ENCODE results near the gene LGALS8.
"Not testable (repeated sequence)": the region's sequence is repeated elsewhere in the genome, so short reads cannot be mapped to it uniquely, and the experiment has no call there.

Gene LGALS8

DNA sequence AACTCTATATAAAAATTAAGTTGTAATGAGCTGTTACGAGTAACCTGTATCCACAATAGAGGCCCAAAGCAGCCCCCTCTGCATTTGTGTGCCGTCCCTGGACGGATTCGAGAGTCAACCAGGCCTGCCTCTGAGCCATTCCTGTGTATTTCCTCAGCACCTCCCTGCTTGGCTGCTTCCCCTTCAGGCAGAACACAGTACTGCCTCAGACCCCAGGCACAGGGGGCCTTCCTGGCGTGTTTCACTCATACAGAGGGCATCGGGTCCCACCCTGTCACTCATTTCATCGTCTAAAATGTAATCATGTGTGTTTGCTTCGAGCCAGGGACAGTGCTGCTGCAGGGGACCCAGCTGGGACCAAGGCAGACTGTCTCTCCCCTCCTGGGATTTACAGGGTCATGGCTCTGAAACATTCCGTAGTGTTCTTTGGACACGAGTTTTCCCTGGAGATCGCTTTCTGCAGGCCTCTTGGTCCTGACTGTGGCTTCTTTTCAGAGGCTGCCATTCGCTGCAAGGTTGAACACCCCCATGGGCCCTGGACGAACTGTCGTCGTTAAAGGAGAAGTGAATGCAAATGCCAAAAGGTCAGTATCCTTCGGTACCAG is 19.4 kb downstream of the LGALS8 start:
- DNase-seq (ENCODE audit: low read depth), result no peak

DNA sequence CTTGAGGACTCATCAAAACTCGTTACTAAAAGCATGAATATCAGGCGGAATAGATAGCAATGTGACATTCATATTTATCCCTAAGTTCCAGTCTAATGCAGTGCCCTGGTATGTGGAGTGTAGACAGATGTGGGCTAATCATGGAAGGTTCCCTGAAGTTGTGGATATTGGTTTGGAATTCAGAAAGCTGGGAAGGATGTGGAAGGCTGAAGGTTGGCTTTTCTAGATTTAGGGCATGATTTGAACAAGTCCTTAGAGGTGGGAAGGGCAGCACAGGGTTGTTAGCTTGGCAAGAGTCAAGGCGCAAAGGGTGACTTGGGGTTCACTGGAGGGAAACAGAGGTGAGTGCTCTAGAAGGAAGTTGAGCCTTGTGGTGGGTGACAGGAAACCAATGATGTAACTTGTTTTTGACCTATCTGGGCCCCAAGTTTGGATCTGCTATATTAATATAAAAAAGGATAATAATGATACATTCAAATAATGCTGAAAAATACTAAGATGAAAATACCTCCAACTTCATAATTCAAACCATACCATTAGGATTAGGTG is 21.9 kb downstream of the LGALS8 start:
- DNase-seq (ENCODE audit: low read depth), result no peak

DNA sequence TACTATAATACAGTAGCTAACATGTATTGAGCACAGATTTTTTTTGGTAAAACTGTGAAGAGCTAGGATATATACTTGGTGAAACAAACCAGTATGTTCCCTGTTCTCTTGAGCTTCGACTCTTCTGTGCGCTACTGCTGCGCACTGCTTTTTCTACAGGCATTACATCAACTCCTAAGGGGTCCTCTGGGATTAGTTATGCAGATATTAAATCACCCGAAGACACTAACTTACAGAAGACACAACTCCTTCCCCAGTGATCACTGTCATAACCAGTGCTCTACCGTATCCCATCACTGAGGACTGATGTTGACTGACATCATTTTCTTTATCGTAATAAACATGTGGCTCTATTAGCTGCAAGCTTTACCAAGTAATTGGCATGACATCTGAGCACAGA is 24.7 kb downstream of the LGALS8 start:
- no peak for DNase-seq (ENCODE audit: low read depth)

DNA sequence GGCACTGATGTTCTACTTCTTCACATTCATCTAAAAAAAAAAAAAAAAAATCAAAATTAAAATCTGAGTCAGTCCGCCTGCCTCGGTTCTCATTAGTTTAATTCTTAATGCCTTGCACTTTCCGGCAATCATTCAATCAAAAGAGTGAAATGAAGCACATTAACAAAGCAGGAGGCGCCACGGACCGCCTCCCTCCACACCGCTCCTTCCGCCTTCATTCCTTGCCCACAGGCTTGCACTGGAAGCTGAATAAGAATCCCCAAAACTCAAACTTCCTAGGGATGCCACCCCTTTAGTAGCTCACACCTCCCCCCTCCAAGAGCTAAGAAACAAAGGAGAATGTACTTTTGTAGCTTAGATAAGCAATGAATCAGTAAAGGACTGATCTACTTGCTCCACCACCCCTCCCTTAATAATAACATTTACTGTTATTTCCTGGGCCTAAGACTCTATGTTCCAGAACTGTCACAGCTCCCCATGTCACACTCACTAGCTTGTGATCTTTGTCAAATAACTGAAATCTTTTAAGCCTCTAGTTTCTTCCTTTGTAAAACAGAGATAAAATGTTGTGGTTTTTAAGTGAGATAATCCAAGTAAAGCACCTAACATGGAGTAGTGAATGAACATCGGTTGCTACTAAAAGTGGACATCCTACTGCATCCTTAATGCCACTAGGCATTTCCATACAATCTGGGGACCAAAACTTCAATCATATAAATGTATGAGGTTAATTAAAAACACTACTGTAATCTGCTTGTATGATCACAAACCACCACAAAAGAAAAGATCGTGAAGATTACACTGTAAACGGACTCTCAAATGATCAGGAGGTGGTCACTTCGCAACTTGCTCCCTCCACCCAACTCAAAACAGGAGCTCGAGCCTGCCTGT is 27.4 kb downstream of the LGALS8 start:
- DNase-seq (ENCODE audit: low read depth), result no peak

DNA sequence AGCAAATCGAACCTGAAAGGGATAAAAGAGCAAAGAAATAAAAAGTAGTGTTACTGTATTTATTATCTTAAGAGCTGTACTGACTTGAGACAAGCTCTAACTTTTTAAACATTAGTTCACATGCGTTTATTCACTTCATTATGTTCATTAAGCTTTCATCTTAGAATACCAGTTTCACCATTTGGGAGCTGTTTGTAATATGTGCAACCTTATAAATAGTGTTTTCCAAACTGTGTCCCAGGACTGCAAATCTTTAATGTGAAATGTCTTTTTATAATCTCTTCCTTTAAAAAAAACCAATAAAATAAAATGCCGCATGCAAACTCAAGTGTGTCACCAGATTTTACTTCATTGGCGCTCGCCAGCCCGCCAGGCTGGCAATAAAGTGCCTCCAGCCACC is 28.3 kb downstream of the LGALS8 start:
- no peak for DNase-seq (ENCODE audit: low read depth)

DNA sequence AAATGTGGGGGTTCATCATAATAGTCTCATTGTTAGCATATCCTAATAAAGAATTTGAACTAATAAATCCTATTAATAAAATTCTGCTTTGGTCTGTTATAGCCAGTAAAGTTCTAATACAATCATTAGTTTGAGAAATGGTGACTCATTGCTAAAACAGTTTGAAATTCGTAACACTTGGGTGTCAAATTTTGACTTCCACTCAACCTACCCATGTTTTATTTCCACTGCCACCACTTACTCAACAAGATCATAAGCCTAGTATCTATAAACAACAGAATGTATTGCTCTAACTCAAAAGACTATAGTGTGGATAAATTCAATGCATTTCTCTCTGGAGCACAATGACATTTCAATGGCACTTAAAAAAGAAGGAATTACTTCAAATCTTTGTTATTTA is 29.1 kb downstream of the LGALS8 start:
- DNase-seq (ENCODE audit: low read depth), result no peak

DNA sequence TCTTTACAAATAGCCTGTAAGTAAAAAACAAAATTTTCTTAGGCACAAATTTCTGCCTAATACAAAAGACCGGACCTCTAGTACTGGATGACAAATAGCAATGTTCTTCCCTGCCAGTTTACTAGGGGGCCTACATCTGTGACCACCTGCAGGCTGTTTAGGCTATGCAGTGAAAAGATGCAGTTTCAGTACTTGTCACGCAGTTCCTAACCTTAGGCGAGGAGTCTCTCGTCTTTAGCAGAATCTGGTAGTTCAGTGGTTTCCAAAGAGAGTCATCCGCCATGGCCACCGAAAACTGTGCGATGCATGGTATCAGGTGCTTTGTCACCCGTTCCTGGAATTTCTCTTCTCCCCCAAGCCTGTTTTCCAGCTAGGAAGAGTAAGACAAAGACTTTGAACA is 29.6 kb downstream of the LGALS8 start:
- no peak for DNase-seq (ENCODE audit: low read depth)

DNA sequence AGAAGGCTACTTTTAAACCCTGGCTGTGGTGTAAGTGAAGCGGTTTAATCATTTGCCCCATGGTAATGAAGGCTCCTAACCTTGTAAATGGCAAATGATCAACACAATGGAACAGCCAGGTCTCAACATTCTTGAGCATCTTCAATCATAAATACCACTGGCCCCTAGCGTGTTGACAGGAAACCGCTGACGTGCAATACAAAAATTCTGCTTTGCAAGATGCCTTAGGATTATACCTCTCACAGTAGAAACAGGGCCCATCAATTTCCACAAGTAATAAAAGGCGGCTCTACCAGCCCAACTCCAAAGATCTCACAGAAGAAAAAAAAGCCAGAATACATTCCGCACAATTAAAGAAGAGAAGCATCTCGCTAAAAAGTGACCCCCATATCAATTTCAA is 32.8 kb downstream of the LGALS8 start:
- no peak for DNase-seq (ENCODE audit: low read depth)

DNA sequence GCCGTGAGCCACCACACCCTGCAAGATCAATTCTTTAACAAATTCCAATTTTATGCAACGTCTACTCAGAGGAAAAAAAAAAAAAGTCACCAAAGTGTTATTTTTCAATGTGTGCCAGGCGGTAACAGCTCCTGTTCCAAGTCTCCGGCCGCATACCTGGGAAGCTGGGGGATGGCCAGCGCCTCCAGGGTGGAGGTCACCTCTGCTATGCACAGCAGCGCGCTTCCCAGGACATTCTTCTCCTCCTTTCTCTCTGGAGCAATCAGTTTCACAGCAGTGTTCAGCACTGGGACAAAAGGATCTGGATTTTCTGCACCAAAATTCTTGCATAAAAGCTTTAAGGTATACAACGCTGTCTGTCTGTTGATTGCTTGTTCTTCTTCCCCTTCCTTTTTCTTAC is 34.3 kb downstream of the LGALS8 start:
- no peak for DNase-seq (ENCODE audit: low read depth)

DNA sequence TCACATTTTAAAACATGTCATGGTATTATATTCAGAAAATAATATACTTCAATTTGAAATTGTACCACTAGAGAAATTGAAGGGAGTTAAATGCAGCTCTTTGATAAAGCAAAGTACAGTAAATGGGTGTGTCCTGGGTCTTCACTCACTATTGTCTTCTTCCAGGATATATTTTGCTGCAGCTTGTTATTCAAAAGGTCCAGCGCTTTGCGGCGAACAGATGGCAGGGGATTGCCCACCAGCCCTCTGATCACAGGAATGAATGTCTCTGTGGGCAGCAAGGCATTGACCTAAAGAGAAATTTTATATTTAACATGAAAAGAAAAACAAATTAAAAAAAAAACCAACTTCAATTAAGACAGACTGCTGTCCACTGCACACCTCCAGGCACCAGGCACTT is 35.1 kb downstream of the LGALS8 start:
- DNase-seq (ENCODE audit: low read depth), result no peak

DNA sequence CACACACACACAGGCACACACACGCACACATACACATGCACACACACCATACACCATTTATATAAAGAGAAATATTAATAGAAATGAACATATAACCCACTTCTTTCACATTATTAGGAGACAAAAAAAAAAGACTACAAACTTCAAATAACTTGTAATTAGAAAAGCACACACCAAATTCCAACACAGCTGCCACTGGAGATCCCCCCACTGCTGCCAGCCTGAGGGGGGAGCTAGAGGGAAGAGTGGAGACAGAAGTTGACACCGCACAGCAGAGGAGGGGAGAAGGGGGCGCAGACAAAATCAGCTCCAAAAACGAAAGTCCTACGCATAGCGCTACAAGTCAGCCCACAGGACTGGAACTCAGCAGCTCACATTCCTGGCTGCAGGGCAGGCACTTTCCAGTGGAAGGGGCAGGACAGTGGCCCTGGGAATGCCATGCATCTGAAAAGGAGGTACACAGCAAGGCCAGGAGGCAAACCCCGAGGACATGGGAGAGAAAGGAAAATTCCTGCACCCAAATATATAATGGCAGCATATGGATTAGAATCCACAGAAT is 36.5 kb downstream of the LGALS8 start:
- DNase-seq (ENCODE audit: low read depth), result no peak

DNA sequence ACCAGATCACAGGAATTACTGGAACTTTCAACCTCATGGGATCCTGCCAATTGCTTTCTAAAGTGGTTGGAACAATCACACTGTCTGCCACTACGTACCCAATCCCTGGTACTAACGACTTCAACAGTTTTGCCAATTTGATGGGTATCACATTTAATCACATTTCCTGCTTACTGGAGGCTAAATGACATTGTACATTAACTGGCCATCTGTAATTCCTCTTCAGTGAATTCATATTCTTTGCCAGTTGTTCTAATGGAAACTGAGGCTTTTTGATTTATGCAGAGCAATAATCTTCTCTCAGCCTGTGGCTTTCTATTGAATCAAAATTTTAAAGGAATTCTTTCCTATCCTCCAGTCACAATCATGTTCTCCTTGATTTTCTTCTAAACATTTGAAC is 38.2 kb downstream of the LGALS8 start:
- no peak for DNase-seq (ENCODE audit: low read depth)

DNA sequence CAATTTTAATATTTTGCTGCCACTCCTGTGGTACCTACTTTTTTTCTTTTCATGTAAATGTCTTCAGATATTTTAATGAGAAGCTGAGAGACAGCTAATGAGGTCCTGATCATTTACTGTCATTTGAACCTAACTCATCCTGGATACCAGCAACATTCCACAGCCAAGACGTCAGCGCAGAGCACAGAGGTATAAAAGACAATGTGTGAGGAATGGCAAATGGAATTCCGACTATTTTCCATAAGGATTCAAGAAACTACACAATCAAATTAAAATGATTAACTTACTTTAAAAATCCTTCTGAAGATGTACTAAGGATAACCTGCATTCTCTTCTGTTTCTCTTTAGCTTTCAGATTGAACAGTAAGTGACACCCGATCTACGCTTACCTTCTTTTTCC is 41.7 kb downstream of the LGALS8 start:
- no peak for DNase-seq (ENCODE audit: low read depth)

DNA sequence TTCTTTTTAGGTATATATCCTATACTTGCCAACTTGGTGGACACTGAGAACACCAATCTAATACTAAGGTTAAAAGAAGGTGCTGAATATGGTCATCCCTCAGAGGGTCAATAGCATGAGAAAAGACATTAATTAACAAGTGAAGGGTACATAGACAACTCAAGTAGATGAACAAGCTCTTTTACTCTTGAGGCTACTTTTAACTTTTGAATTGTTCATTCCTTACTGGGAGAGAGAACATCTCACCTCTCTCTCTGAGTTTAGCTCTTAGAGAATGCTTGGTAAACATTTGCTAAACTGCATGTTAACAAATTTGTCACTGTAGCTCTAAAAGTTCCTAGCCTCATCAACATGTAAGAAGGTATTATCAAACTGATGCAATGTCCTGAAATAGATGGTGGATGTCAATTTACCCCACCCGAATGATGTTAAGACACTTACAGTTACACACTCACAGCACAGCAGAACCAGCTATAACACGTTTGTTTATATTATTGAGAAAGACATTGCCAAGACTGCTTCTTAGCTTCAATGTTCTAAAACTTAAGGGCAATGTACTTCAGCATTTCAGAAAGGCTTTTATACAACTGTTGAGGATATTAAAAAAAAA is 44.6 kb downstream of the LGALS8 start:
- no peak for DNase-seq (ENCODE audit: low read depth)

DNA sequence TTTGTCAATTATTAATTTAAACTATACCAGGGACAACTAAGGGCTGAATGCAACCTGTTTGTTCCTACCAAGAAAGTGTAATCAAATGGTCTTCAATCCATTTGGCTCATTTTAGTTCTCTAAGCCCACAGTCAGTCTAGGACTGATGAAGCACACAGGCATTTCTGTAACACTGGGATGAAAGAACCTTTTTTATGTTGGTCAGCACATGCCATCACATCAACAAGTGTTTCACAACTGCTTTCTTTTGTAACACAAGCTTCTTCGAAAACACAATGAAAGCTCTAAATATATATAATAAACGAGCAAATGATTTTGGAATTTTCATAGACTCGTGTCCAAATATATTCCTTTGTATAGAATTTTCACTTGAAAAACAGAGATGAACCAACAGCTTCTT is 51.7 kb downstream of the LGALS8 start:
- no peak for DNase-seq (ENCODE audit: low read depth)

DNA sequence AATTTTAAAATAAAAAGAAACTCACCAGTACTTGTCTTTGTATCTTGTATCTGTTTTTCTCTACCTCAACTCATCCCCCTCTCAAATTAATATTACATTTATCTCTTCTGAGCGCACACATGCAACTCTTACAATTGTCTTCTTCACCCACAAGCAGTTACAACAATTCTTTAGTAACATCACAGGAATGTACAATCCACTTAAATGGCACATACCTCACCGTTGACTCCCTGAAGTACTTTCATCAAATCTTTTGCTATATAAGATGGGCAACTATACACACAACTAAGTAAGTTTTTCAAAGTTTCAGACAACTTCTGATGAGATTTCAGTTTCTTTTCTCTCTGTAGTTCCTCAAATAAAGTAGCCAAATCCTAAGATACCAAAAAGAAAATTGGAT is 52.2 kb downstream of the LGALS8 start:
- no peak for DNase-seq (ENCODE audit: low read depth)

DNA sequence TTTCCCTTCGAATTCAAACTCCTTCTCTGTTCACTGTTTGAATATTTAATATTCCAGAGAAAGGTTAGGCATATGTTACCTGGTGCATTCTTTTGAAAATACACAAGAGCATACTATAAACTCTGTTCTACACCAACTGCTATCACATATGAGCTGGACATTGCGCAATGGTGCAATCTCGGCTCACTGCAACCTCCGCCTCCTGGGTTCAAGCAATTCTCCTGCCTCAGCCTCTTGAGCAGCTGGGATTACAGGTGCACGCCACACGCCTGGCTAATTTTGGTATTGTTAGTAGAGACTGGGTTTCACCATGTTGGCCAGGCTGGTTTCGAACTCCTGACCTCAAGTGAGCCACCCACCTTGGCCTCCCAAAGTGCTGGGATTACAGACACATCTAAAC is 53.3 kb downstream of the LGALS8 start:
- DNase-seq (ENCODE audit: low read depth), result not testable (repeated sequence)

DNA sequence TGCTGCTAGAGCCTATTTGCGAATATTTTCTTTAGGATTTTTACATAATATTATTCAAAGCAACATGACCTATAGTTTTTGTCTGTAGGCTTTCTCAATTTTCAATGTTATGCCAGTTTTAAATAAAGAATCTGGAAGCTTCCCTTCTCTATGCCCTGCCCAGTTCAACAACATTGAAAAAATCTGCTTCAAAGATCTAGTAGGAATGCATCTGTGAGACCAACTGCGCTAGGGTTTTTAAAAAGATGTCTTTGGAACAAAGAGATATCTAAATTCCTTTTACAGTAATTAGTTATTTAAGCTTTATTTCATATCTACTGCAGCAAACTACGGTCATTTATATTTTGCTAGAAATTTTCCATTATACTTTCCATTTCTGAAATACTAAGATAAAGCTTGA is 54.9 kb downstream of the LGALS8 start:
- DNase-seq (ENCODE audit: low read depth), result no peak

DNA sequence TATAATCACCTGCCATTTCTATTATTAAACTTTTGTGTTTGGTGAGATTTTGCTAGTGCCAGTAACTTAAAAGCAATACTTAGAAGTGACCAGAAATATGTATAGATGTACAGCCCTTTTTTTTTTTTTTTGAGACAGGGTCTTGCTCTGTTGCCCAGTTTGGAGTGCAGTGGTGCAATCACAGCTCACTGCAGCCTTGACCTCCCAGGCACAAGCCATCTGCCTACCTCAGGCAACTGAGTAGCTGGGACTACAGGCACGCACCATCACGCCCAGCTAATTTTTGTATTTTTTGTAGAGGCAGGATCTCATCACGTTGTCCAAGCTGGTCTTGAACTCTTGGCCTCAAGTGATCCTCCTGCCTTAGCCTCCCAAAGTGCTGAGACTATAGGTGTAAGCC is 56.6 kb downstream of the LGALS8 start:
- not testable (repeated sequence) for DNase-seq (ENCODE audit: low read depth)

DNA sequence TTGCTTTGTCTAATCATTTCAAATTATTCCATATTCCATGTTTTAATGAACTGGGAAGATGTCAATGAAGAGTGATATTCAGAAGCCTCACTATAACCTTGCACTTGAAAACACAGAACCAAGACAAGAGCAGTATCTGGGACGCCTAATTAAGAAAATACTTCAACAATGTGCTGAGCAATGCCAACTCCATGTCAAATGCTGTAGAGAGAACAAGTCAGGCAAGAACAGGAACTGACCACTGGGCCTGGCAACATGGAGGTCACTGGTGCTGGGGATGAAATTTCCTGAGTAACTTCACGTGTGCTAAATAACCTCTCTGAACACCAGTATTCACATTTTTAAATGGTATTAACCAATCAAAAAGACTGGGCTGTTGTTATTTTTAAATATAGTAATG is 57.7 kb downstream of the LGALS8 start:
- DNase-seq (ENCODE audit: low read depth), result no peak

DNA sequence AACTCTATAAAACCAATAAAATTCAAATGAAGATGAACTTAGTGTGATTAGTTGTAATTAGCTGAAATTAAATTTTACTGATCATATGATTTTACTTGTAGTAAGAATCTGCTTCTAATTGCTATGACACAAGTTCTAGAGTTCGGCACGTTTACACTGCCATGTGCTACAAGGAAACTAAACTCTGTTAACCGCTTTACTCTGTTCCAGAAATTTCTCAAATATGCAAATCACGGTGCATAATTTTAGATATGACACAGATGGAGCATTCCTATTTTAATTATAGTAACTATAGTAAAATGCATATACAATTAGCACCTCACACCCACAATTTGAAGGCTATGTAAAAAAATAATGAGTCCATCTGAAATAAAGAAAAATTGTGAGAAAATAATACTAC is 65.7 kb downstream of the LGALS8 start:
- DNase-seq (ENCODE audit: low read depth), result no peak

DNA sequence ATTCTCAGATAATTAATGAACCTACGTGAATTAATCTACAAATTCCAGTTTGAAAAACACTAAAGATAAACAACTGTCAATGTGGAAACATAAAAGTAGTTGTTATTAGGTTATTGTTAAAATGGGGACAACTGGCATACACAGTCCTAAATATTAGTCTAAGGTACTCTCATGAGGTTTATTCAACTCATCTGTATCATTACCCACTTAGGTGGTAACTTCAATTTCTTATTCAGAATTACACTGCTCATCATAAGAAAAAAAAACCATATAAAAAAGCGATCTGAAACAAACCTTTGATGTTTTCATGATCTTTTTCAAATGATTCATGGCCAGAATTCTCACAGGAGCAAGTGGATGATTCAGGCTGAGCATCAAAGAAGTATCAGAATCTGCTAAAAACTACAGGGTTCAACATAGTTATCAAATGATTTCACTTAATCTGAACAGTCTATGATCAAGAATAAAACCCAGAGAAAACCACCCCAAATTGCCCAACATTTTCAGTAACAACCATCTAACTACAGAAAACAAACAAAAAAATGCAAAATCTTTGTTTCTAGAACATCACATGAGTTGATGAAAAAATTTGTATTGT is 66.9 kb downstream of the LGALS8 start:
- no peak for DNase-seq (ENCODE audit: low read depth)
